A549 (cell line): Measurements from ENCODE around the gene NACC2. TPM values are rescaled to one million over a fixed set of nuclear protein-coding genes. Genes with fewer than 3 reads are reported as not detected.

Experiments
- ATAC-seq, 2 experiments: fragments of 200-7000 bp in 1 of 2; fragments of >200 bp in 1 of 2; cut with Nextera tagmentation in 1 of 2; cut with Tn5 transposase in 1 of 2; 3 replicates each; pipeline versions ENCODE4 v1.8.0 to v1.9.1; 2018 to 2020; ENCODE audit warnings: mild to moderate bottlenecking in 1 of 2, moderate library complexity in 1 of 2
- CTCF ChIA-PET: fragments of 300-600 bp; sonication (Branson Sonifier 250); formaldehyde crosslinking; extraction: SDS; loops from one replicate; lab custom pipeline; 2021; ENCODE audit warnings: antibody characterized with exemption, inconsistent platforms; lab: Yijun Ruan, JAX
- POLR2A ChIA-PET: fragments of 350-600 bp; formaldehyde crosslinking; extraction: SDS; loops from one replicate; lab custom pipeline; 2021; ENCODE audit warnings: antibody characterized with exemption, inconsistent platforms; lab: Yijun Ruan, JAX
- DNase-seq, 2 experiments: peaks; one replicate each; pipeline versions ENCODE4 v3.0.0 to v3.0.0-alpha.2; 2011 to 2016; ENCODE audit warnings: low read depth in 1 of 2, low spot score in 1 of 2
- FAIRE-seq: peaks from 2 replicates; lab custom pipeline; 2011; peaks lifted over from hg19 to GRCh38; lab: Jason Lieb, UNC
- H3K27ac ChIP-seq, 2 experiments: fragments of >200 bp; sonication (Bioruptor Twin); formaldehyde crosslinking; 3 replicates each; pipeline ENCODE4 v1.5.1; 2016 to 2017
- H3K4me1 ChIP-seq: fragments of >200 bp; sonication (Bioruptor Twin); formaldehyde crosslinking; 3 replicates; pipeline ENCODE4 v1.6.1; 2016
- H3K4me2 ChIP-seq: fragments of >200 bp; sonication (Bioruptor Twin); formaldehyde crosslinking; 3 replicates; pipeline ENCODE4 v1.6.1; 2016
- H3K4me3 ChIP-seq: fragments of >200 bp; sonication (Bioruptor Twin); formaldehyde crosslinking; 3 replicates; pipeline ENCODE4 v1.5.1; 2016
- H3K9me3 ChIP-seq: fragments of >200 bp; sonication (Bioruptor Twin); formaldehyde crosslinking; 3 replicates; pipeline ENCODE4 v1.6.1; 2016
- BHLHE40 ChIP-seq: IDR thresholded peaks from 2 replicates; pipeline ENCODE4 v1.6.1; 2012; ENCODE audit warnings: low read depth, low read length, inconsistent platforms
- CEBPB ChIP-seq, 2 experiments: fragments of >200 bp in 1 of 2; sonication (Bioruptor Twin) in 1 of 2; formaldehyde crosslinking in 1 of 2; IDR thresholded peaks; 2 replicates each; pipeline ENCODE4 v1.6.1; 2012 to 2016
- CHD2 ChIP-seq: fragments of 150-350 bp; IDR thresholded peaks from 2 replicates; pipeline ENCODE4 v1.6.1; 2014; ENCODE audit warnings: low read length; ENCODE audit not compliant: partially characterized antibody
- EHF ChIP-seq: fragments of 250-450 bp; sonication (Bioruptor Pico); IDR thresholded peaks from 2 replicates; pipeline ENCODE4 v1.5.0; 2020; ENCODE audit warnings: mild to moderate bottlenecking
- EP300 ChIP-seq, 2 experiments: fragments of >200 bp; sonication (Bioruptor Twin); formaldehyde crosslinking; IDR thresholded peaks; 2 replicates in 1 of 2; 3 replicates in 1 of 2; pipeline ENCODE4 v1.6.1; 2016 to 2017
- FOSB ChIP-seq: fragments of 250-450 bp; sonication (Bioruptor Pico); IDR thresholded peaks from 2 replicates; pipeline ENCODE4 v1.5.0; 2020; ENCODE audit warnings: mild to moderate bottlenecking, moderate library complexity
- FOXS1 ChIP-seq: fragments of 250-450 bp; sonication (Bioruptor Pico); IDR thresholded peaks from 2 replicates; pipeline ENCODE4 v1.5.0; 2020; ENCODE audit warnings: mild to moderate bottlenecking, moderate library complexity
- HEYL ChIP-seq: fragments of 250-450 bp; sonication (Bioruptor Pico); IDR thresholded peaks from 2 replicates; pipeline ENCODE4 v1.8.0; 2021; ENCODE audit warnings: mild to moderate bottlenecking, moderate library complexity
- HMGXB4 ChIP-seq: fragments of 250-450 bp; sonication (Bioruptor Pico); IDR thresholded peaks from 2 replicates; pipeline ENCODE4 v1.5.0; 2021; ENCODE audit warnings: mild to moderate bottlenecking, moderate library complexity, borderline replicate concordance
- HOXA7 ChIP-seq: fragments of 250-450 bp; sonication (Bioruptor Pico); IDR thresholded peaks from 2 replicates; pipeline ENCODE4 v1.5.0; 2020; ENCODE audit warnings: mild to moderate bottlenecking, moderate library complexity
- HOXB13 ChIP-seq: fragments of 250-450 bp; sonication (Bioruptor Pico); IDR thresholded peaks from 2 replicates; pipeline ENCODE4 v1.5.0; 2020; ENCODE audit warnings: low read depth, mild to moderate bottlenecking, moderate library complexity
- JUN ChIP-seq, 2 experiments: fragments of >200 bp; sonication (Bioruptor Twin); formaldehyde crosslinking; IDR thresholded peaks; 2 replicates in 1 of 2; 3 replicates in 1 of 2; pipeline ENCODE4 v1.6.1; 2016 to 2017
- MAX ChIP-seq: IDR thresholded peaks from 2 replicates; pipeline ENCODE4 v1.6.1; 2012
- MYC ChIP-seq: IDR thresholded peaks from 2 replicates; pipeline ENCODE4 v1.6.1; 2012; ENCODE audit warnings: mild to moderate bottlenecking, inconsistent platforms, low read length, improper control_type of control experiment, borderline replicate concordance
- NFE2L2 ChIP-seq: fragments of 150-350 bp; conservative IDR thresholded peaks from 2 replicates; pipeline ENCODE4 v1.6.1; 2014; ENCODE audit warnings: low read length
- NR3C1 ChIP-seq: fragments of >200 bp; sonication (Bioruptor Twin); formaldehyde crosslinking; IDR thresholded peaks from 3 replicates; pipeline ENCODE4 v1.6.1; 2017
- PBX3 ChIP-seq: IDR thresholded peaks from 2 replicates; pipeline ENCODE4 v1.6.1; 2012
- RAD21 ChIP-seq, 2 experiments: fragments of >200 bp in 1 of 2; sonication (Bioruptor Twin) in 1 of 2; formaldehyde crosslinking in 1 of 2; IDR thresholded peaks in 1 of 2; conservative IDR thresholded peaks in 1 of 2; 2 replicates in 1 of 2; 3 replicates in 1 of 2; pipeline ENCODE4 v1.6.1; 2012 to 2018; ENCODE audit warnings: inconsistent platforms in 1 of 2
- RCOR1 ChIP-seq: fragments of 150-350 bp; IDR thresholded peaks from 2 replicates; pipeline ENCODE4 v1.6.1; 2014; ENCODE audit warnings: antibody characterized with exemption, low read length, low read depth
- REST ChIP-seq: fragments of 200-600 bp; sonication (generic); IDR thresholded peaks from 2 replicates; pipeline ENCODE4 v1.6.1; 2016; ENCODE audit warnings: antibody characterized with exemption, mild to moderate bottlenecking, moderate library complexity
- RNF2 ChIP-seq: fragments of 200-600 bp; sonication (generic); IDR thresholded peaks from 2 replicates; pipeline ENCODE4 v1.6.1; 2016; ENCODE audit warnings: low read depth, mild to moderate bottlenecking, antibody characterized with exemption, moderate library complexity, borderline replicate concordance
- TP53 ChIP-seq: fragments of 250-450 bp; sonication (Bioruptor Pico); IDR thresholded peaks from 2 replicates; pipeline ENCODE4 v1.5.0; 2021; ENCODE audit warnings: mild to moderate bottlenecking, moderate library complexity
- ZC3H11A ChIP-seq: fragments of 450-650 bp; IDR thresholded peaks from 2 replicates; pipeline ENCODE4 v1.6.1; 2014; ENCODE audit warnings: antibody characterized with exemption, mild to moderate bottlenecking
- WGBS: methylation state at CpG from one replicate; pipeline ENCODE4 v1.1.6; 2017; ENCODE audit errors: missing lambda C conversion rate; 5-methylcytosine and 5-hydroxymethylcytosine counted together
- polyA plus RNA-seq, 4 experiments: library from polyadenylated mRNA; depleted of rRNA in 3 of 4; stranded (reverse); fragments of >200 nt; fragmentation: RNase III in 1 of 4; extraction: RNeasy Plus Mini Kit Qiagen cat#74134 plus additional on column Dnase treatment in 1 of 4; gene quantifications; 2 replicates in 3 of 4; 3 replicates in 1 of 4; pipeline ENCODE4 v1.2.3, GENCODE V29; 2011 to 2017

The NACC2 gene
- polyA plus RNA-seq, 2 of the 4 experiments (the other 2 are of a cell fraction): 16.1 to 28.4 TPM

GRCh38 chr9:136142414-136142796 is 47.3 kb upstream of the NACC2 start:
- 81% methylated on average over 6 of the region's 6 CpGs for WGBS
- no peak for TF ChIP-seq MAX
- TF ChIP-seq CEBPB (IDR thresholded peaks at IDR 0.05): no peak
- no peak for TF ChIP-seq BHLHE40
- TF ChIP-seq FOSB (CRISPR knock-in tag): no peak
- no peak for TF ChIP-seq ZC3H11A
- no peak for FAIRE-seq

GRCh38 chr9:136141682-136142413 is 46.8 kb upstream of the NACC2 start:
- H3K9me3 ChIP-seq: no peaks in the 10 kb centered on the region
- FAIRE-seq (no peak), DNase-seq (no peak), ATAC-seq (0 out of 6 replicates have a peak, but pooled peaks of 1 of the 2 experiments have one; percentile 15)
- H3K4me2 ChIP-seq: no peak overlapping the region
- 77% methylated on average over 15 of the region's 19 CpGs for WGBS
- CTCF ChIA-PET: interaction anchor here (0.8 to 2.2 kb wide), 10 partner anchors 16 to 538 kb away, joined by 3 to 10 read pairs (median 5); no protein-coding TSS in a partner anchor
- POLR2A ChIA-PET: no interaction called here
- no peaks in the 10 kb centered on the region for H3K4me1 ChIP-seq
- TF ChIP-seq BHLHE40 (no peak), FOXS1 (CRISPR knock-in tag) (no peak), PBX3 (no peak), HMGXB4 (no peak), HEYL (CRISPR knock-in tag) (no peak), NFE2L2 (no peak), HOXB13 (CRISPR knock-in tag) (no peak), MYC (no peak), RCOR1 (no peak), CHD2 (no peak), EP300 (IDR thresholded peaks at IDR 0.05) (no peak), RNF2 (no peak), REST (no peak), EHF (no peak), JUN (IDR thresholded peaks at IDR 0.05) (no peak), HOXA7 (CRISPR knock-in tag) (no peak), RAD21 (conservative IDR thresholded peaks at IDR 0.05 in 1 of 2, IDR thresholded peaks at IDR 0.05 in 1 of 2) (no peak), NR3C1 (no peak), TP53 (no peak)
- H3K4me3 ChIP-seq: no peak overlapping the region
- H3K27ac ChIP-seq: no peak overlapping the region

More at GRCh38 chr9:136142414-136142796, 47.3 kb upstream of the NACC2 start:
- no peaks in the 10 kb centered on the region for H3K9me3 ChIP-seq
- POLR2A ChIA-PET: no interaction called here
- no peak for DNase-seq
- no peaks in the 10 kb centered on the region for H3K4me1 ChIP-seq
- CTCF ChIA-PET: interaction anchor here (0.8 to 2.2 kb wide), 7 partner anchors 15 to 538 kb away, joined by 3 to 9 read pairs (median 5); no protein-coding TSS in a partner anchor
- ATAC-seq: no peak
- no peak overlapping the region for H3K27ac ChIP-seq
- no peak overlapping the region for H3K4me2 ChIP-seq
- no peak overlapping the region for H3K4me3 ChIP-seq
